Epithelial cell of esophagus (primary cell): ENCODE measurements around the gene TGM5.
"Not testable (repeated sequence)": the region's sequence is repeated elsewhere in the genome, so short reads cannot be mapped to it uniquely, and the experiment has no call there.

Experiments
- DNase-seq: peaks from one replicate; pipeline ENCODE4 v3.0.0; 2010; ENCODE audit warnings: low read depth
- H3K4me3 ChIP-seq: 2 replicates; pipeline ENCODE4 v1.5.1; 2011; ENCODE audit warnings: mild to moderate bottlenecking, low read length, control low read depth
- TF ChIP-seq, protein P1 (sequence below): IDR thresholded peaks from 2 replicates; pipeline ENCODE4 v1.5.1; 2011; ENCODE audit warnings: low read depth, mild to moderate bottlenecking, low read length, control low read depth, inconsistent platforms; ENCODE audit not compliant: insufficient read depth; ENCODE audit errors: missing control alignments

The TGM5 gene

GRCh38 chr15:43206054-43206453, 60.7 kb downstream of the TGM5 start:
- DNase-seq: no peak
- TF ChIP-seq, protein P1, sequence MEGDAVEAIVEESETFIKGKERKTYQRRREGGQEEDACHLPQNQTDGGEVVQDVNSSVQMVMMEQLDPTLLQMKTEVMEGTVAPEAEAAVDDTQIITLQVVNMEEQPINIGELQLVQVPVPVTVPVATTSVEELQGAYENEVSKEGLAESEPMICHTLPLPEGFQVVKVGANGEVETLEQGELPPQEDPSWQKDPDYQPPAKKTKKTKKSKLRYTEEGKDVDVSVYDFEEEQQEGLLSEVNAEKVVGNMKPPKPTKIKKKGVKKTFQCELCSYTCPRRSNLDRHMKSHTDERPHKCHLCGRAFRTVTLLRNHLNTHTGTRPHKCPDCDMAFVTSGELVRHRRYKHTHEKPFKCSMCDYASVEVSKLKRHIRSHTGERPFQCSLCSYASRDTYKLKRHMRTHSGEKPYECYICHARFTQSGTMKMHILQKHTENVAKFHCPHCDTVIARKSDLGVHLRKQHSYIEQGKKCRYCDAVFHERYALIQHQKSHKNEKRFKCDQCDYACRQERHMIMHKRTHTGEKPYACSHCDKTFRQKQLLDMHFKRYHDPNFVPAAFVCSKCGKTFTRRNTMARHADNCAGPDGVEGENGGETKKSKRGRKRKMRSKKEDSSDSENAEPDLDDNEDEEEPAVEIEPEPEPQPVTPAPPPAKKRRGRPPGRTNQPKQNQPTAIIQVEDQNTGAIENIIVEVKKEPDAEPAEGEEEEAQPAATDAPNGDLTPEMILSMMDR: no peak
- H3K4me3 ChIP-seq: no peak overlapping the region

GRCh38 chr15:43204016-43204901, 62.5 kb downstream of the TGM5 start:
- TF ChIP-seq, protein P1: peak; percentile 74
- peak; percentile 60 for DNase-seq
- no peak overlapping the region for H3K4me3 ChIP-seq

DNA sequence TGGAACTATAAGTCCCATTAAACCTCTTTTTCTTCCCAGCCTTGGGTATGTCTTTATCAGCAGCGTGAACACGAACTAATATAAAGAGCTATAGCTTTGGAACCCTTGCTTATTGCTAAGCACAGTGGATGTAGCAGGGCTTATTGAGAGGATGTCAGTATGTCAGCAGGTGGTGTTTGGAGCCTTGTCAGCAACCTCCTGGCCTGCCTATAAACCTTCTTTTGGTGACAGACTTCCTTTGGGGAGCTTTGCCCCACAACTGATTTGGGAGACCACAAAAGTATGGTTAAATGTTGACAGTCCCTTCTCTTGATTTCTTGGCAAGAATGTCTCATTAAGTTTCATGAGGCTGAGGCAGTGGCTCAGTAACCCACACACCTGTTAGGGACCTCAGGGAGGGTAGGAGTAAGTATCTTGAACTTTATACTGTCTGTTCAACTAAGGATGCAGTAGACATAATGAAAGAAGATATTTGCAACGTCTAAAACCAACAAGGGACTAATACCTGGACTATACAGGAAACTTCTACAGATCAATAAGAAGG, 66.7 kb downstream of the TGM5 start:
- DNase-seq: no peak
- H3K4me3 ChIP-seq: no peak overlapping the region
- TF ChIP-seq, protein P1: no peak

DNA sequence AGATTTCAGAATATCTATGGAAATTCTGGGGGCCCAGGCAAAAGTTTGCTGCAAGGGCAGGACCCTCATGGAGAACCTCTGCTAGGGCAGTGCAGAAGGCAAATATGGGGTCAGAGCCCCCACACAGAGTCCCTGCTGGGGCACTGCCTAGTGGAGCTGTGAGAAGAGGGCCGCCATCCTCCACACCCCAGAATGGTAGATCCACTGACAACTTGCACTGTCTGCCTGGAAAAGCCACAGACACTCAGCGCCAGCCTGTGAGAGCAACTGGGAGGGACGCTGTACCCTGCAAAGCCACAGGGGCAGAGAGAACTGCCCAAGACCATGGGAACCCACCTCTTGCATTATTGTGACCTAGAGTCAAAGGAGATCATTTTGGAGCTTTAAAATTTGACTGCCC, 67.7 kb downstream of the TGM5 start:
- TF ChIP-seq, protein P1: no peak
- no peak overlapping the region for H3K4me3 ChIP-seq
- DNase-seq: no peak

DNA sequence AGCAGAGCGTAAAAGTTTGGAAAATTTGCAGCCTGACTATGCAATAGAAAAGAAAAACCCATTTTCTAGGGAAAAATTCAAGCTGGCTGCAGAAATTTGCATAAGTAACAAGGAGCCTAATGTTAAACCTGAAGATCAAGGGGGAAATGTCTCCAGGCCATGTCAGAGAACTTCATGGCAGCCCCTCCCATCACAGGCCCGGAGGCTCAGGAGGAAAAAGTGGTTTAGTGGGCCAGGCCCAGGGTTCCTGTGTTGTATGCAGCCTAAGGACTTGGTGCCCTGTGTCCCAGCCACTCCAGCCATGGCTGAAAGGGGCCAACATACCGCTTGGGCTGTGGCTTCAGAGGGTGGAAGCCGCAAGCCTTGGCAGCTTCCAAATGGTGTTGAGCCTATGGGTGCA, 68.2 kb downstream of the TGM5 start:
- DNase-seq, H3K4me3 ChIP-seq: not testable (repeated sequence)

GRCh38 chr15:43197773-43198172, 69.0 kb downstream of the TGM5 start:
- DNase-seq, H3K4me3 ChIP-seq: not testable (repeated sequence)

DNA sequence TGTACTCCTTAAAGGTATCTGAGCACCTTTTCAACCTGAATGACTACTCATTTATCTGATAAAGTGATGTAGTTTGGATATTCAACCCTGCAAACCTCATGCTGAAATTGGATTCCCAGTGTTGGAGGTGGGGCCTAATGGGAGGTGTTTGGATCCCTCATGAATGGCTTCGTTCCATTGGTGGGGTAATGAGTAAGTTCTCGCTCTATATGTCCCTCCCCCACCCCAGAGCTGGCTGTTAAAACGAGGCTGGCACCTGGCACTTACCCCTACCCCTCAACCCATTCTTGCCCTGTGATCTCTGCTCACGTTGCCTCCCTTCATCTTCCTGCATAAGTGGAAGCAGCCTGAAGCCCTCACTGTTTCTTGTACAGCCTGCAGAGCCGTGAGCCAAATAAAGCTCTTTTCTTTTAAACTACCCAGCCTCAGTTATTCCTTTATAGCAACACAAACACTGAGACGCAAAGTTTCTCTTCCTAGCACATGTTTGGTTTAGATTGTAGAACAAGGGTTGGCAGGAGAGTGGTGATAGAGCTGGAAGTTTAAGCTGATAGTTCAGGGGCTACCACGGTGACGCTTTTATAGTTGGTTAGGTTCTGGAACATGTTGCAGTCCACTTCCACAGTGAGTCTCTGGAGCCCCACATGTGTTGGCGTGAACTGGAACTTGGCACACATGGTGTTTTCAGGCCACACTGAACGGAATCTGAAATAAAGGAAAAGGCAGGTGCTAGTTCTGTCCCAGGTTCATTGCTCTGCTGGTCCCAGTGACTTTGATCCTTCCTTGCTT, 69.8 kb downstream of the TGM5 start:
- DNase-seq: no peak
- no peak overlapping the region for H3K4me3 ChIP-seq
- TF ChIP-seq, protein P1: no peak
